Activated naive CD4-positive, alpha-beta T cell treated with anti-CD3 and anti-CD28 coated beads for 36 hours (primary cell): ENCODE data around the gene NPHS1. TPM values are rescaled to one million over a fixed set of nuclear protein-coding genes. Genes with fewer than 3 reads are reported as not detected.
A peak's percentile ranks its signal among the peaks of the same experiment; 100 is the strongest.
"Not testable (repeated sequence)": the region's sequence is repeated elsewhere in the genome, so short reads cannot be mapped to it uniquely, and the experiment has no call there.

Experiments
- CTCF ChIA-PET: fragments of 350-600 bp; sonication (Branson Sonifier 250); formaldehyde crosslinking; loops from one replicate; lab custom pipeline; 2021; ENCODE audit warnings: antibody characterized with exemption; lab: Charles Lee
- DNase-seq: peaks from one replicate; pipeline ENCODE4 v3.0.0-alpha.2; 2020
- H3K27ac Mint-ChIP-seq: one replicate; pipeline ENCODE4 v1.8.0; 2021; ENCODE audit warnings: mild to moderate bottlenecking, mixed read lengths
- H3K27me3 Mint-ChIP-seq: one replicate; pipeline ENCODE4 v1.8.0; 2021; ENCODE audit warnings: low read depth, mixed read lengths
- H3K36me3 Mint-ChIP-seq: one replicate; pipeline ENCODE4 v1.8.0; 2021; ENCODE audit warnings: low read depth, mixed read lengths
- H3K4me1 Mint-ChIP-seq: one replicate; pipeline ENCODE4 v1.8.0; 2021; ENCODE audit warnings: low read depth, mixed read lengths
- H3K4me3 Mint-ChIP-seq: one replicate; pipeline ENCODE4 v1.8.0; 2021; ENCODE audit warnings: mild to moderate bottlenecking, moderate library complexity, mixed read lengths
- H3K9me3 Mint-ChIP-seq: one replicate; pipeline ENCODE4 v1.8.0; 2021; ENCODE audit warnings: mixed read lengths
- intact Hi-C: fragments of 100-400 bp; cut with micrococcal nuclease; formaldehyde crosslinking; loops from one replicate; pipeline ENCODE4 v1.15.1; 2023
- total RNA-seq, 2 experiments: library from RNA; stranded (reverse); gene quantifications; one replicate each; pipeline ENCODE4 v1.2.3, GENCODE V29; 2021

NPHS1 gene
- total RNA-seq, 2 experiments from 2014 or later: 0.05 TPM; not detected in 1

GRCh38 chr19:35871611-35872010 lies 19.3 kb upstream of the NPHS1 start:
- Mint-ChIP-seq H3K4me3 (no peak overlapping the region), H3K27me3 (peaks cover 46% of the 10 kb centered on the region), H3K4me1 (peaks cover 16% of the 10 kb centered on the region), H3K27ac (no peak overlapping the region), H3K9me3 (no peaks in the 10 kb centered on the region), H3K36me3 (no peaks in the 10 kb centered on the region)
- no peak for DNase-seq
- intact Hi-C loops: no loop called here
- CTCF ChIA-PET: interaction anchor here (0.7 kb wide), 1 partner anchor 270 kb away, joined by 5 read pairs; no protein-coding TSS in a partner anchor

- no peak overlapping the region for H3K27ac Mint-ChIP-seq
- no peaks in the 10 kb centered on the region for H3K36me3 Mint-ChIP-seq
- peaks cover 16% of the 10 kb centered on the region for H3K4me1 Mint-ChIP-seq
- CTCF ChIA-PET: no interaction called here
- intact Hi-C loops: no loop called here
- no peaks in the 10 kb centered on the region for H3K9me3 Mint-ChIP-seq
- DNase-seq: no peak
- H3K4me3 Mint-ChIP-seq: no peak overlapping the region
- peaks cover 44% of the 10 kb centered on the region for H3K27me3 Mint-ChIP-seq
Measured at GRCh38 chr19:35870798-35871197, 18.5 kb upstream of the NPHS1 start.

- intact Hi-C loops, H3K9me3 Mint-ChIP-seq, H3K36me3 Mint-ChIP-seq: not testable (repeated sequence)
- peak overlapping the region; percentile 77 for H3K4me3 Mint-ChIP-seq
- CTCF ChIA-PET: interaction anchor here (0.7 kb wide), 1 partner anchor 60 kb away, joined by 3 read pairs; no protein-coding TSS in a partner anchor
- peaks cover 16% of the 10 kb centered on the region for H3K4me1 Mint-ChIP-seq
- peak; percentile 74 for DNase-seq
- peak overlapping the region; percentile 67 for H3K27ac Mint-ChIP-seq
- peaks cover 44% of the 10 kb centered on the region for H3K27me3 Mint-ChIP-seq
Measured at GRCh38 chr19:35870124-35870736, 17.9 kb upstream of the NPHS1 start.

GRCh38 chr19:35869327-35870123 lies 17.2 kb upstream of the NPHS1 start:
- peak; percentile 85 for DNase-seq
- peaks cover 16% of the 10 kb centered on the region for H3K4me1 Mint-ChIP-seq
- peak overlapping the region; percentile 67 for H3K27ac Mint-ChIP-seq
- H3K4me3 Mint-ChIP-seq: peak overlapping the region; percentile 77
- H3K9me3 Mint-ChIP-seq: no peaks in the 10 kb centered on the region
- intact Hi-C loops: loop anchor here (2.0 kb wide), 1 partner anchor 227 kb away; no protein-coding TSS in a partner anchor
- peaks cover 46% of the 10 kb centered on the region for H3K27me3 Mint-ChIP-seq
- CTCF ChIA-PET: interaction anchor here (0.7 to 1.1 kb wide), 3 partner anchors 12 to 61 kb away, joined by 3 read pairs; no protein-coding TSS in a partner anchor
- no peaks in the 10 kb centered on the region for H3K36me3 Mint-ChIP-seq

- Mint-ChIP-seq H3K9me3 (no peaks in the 10 kb centered on the region), H3K36me3 (no peaks in the 10 kb centered on the region), H3K27ac (no peak overlapping the region), H3K4me1 (peaks cover 16% of the 10 kb centered on the region), H3K27me3 (peaks cover 43% of the 10 kb centered on the region), H3K4me3 (peak overlapping the region; percentile 28)
- no peak for DNase-seq
- CTCF ChIA-PET: interaction anchor here (0.7 to 1.1 kb wide), 4 partner anchors 12 to 358 kb away, joined by 3 read pairs; partner anchors contain the start of gene KIRREL2
- intact Hi-C loops: loop anchor here (2.0 kb wide), 1 partner anchor 226 kb away; no protein-coding TSS in a partner anchor
Measured at GRCh38 chr19:35868823-35869326, 16.6 kb upstream of the NPHS1 start.

- H3K9me3 Mint-ChIP-seq: no peaks in the 10 kb centered on the region
- no peaks in the 10 kb centered on the region for H3K36me3 Mint-ChIP-seq
- peaks cover 41% of the 10 kb centered on the region for H3K27me3 Mint-ChIP-seq
- H3K27ac Mint-ChIP-seq: no peak within 1 kb of the TSS
- CTCF ChIA-PET: interaction anchor here (0.9 to 1.1 kb wide), 3 partner anchors 11 to 357 kb away, joined by 3 read pairs; partner anchors contain the start of gene KIRREL2
- peak within 1 kb of the TSS; percentile 28 for H3K4me3 Mint-ChIP-seq
- DNase-seq: peak; percentile 70
- intact Hi-C loops: loop anchor here (2.0 kb wide), 1 partner anchor 225 kb away; no protein-coding TSS in a partner anchor
- H3K4me1 Mint-ChIP-seq: peaks cover 16% of the 10 kb centered on the region
Measured at GRCh38 chr19:35868172-35868822, 16.0 kb upstream of the NPHS1 start, which contains the start of gene APLP1. Gene APLP1, plus strand, starts transcription at chr19:35868574. Its CDS starts 63 bp downstream, at chr19:35868637.

GRCh38 chr19:35863018-35863417 lies 10.7 kb upstream of the NPHS1 start:
- H3K27me3 Mint-ChIP-seq: peaks cover 45% of the 10 kb centered on the region
- H3K27ac Mint-ChIP-seq: no peak overlapping the region
- H3K4me1 Mint-ChIP-seq: peaks cover 3% of the 10 kb centered on the region
- intact Hi-C loops: no loop called here
- no peaks in the 10 kb centered on the region for H3K9me3 Mint-ChIP-seq
- no peaks in the 10 kb centered on the region for H3K36me3 Mint-ChIP-seq
- CTCF ChIA-PET: no interaction called here
- no peak for DNase-seq
- no peak overlapping the region for H3K4me3 Mint-ChIP-seq

GRCh38 chr19:35862528-35862927 lies 10.2 kb upstream of the NPHS1 start:
- intact Hi-C loops: no loop called here
- Mint-ChIP-seq H3K36me3 (no peaks in the 10 kb centered on the region), H3K4me3 (no peak overlapping the region), H3K27me3 (peaks cover 44% of the 10 kb centered on the region), H3K27ac (no peak overlapping the region), H3K4me1 (peaks cover 3% of the 10 kb centered on the region), H3K9me3 (no peaks in the 10 kb centered on the region)
- CTCF ChIA-PET: no interaction called here
- no peak for DNase-seq

- intact Hi-C loops: no loop called here
- no peak overlapping the region for H3K27ac Mint-ChIP-seq
- CTCF ChIA-PET: no interaction called here
- H3K4me3 Mint-ChIP-seq: no peak overlapping the region
- no peaks in the 10 kb centered on the region for H3K9me3 Mint-ChIP-seq
- DNase-seq: no peak
- H3K27me3 Mint-ChIP-seq: peaks cover 44% of the 10 kb centered on the region
- peaks cover 7% of the 10 kb centered on the region for H3K4me1 Mint-ChIP-seq
- H3K36me3 Mint-ChIP-seq: no peaks in the 10 kb centered on the region
Measured at GRCh38 chr19:35861640-35862160, 9.4 kb upstream of the NPHS1 start.

GRCh38 chr19:35860818-35861639 lies 8.7 kb upstream of the NPHS1 start:
- H3K36me3 Mint-ChIP-seq: no peaks in the 10 kb centered on the region
- H3K27ac Mint-ChIP-seq: no peak overlapping the region
- intact Hi-C loops: no loop called here
- peaks cover 7% of the 10 kb centered on the region for H3K4me1 Mint-ChIP-seq
- no peaks in the 10 kb centered on the region for H3K9me3 Mint-ChIP-seq
- no peak for DNase-seq
- CTCF ChIA-PET: no interaction called here
- peaks cover 44% of the 10 kb centered on the region for H3K27me3 Mint-ChIP-seq
- no peak overlapping the region for H3K4me3 Mint-ChIP-seq

GRCh38 chr19:35860436-35860817 lies 8.1 kb upstream of the NPHS1 start:
- intact Hi-C loops: no loop called here
- DNase-seq: no peak
- Mint-ChIP-seq H3K9me3 (no peaks in the 10 kb centered on the region), H3K4me1 (peaks cover 7% of the 10 kb centered on the region), H3K27ac (no peak overlapping the region), H3K36me3 (no peaks in the 10 kb centered on the region), H3K4me3 (no peak overlapping the region), H3K27me3 (peaks cover 48% of the 10 kb centered on the region)
- CTCF ChIA-PET: no interaction called here
